ENCODE measurements around the gene ATP13A1.

DNA sequence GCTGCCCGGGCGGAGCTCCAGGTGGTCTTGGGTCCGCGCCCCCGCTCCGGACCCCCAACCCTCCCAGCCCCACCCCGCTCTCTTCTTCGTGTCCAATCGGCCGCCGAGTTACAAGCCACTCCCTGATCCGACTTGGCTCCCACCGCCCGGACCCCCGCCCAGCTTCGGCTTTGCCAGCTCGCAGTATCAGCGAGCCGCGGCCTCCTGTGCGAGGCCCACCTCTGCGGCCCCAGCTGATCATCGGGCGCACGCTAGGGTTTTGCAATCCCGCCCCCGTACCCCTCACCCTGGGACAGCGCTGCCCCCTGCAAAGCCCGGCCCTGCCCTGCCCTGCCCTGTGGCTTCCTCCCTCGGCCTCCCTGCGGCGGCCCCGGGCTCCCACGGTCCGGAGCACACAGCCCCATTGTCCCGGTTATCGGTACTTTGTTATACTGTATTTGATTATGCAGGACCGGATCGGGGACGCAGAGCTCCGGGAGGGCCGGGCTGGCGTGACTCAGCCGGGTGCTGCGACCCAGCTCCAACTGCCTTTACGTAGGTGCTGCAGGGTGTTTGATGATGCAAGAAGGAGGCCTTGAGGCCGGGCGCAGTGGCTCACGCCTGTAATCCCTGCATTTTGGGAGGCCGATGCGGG, 34.9 kb downstream of the ATP13A1 start:
- TF ChIP-seq, protein P1, sequence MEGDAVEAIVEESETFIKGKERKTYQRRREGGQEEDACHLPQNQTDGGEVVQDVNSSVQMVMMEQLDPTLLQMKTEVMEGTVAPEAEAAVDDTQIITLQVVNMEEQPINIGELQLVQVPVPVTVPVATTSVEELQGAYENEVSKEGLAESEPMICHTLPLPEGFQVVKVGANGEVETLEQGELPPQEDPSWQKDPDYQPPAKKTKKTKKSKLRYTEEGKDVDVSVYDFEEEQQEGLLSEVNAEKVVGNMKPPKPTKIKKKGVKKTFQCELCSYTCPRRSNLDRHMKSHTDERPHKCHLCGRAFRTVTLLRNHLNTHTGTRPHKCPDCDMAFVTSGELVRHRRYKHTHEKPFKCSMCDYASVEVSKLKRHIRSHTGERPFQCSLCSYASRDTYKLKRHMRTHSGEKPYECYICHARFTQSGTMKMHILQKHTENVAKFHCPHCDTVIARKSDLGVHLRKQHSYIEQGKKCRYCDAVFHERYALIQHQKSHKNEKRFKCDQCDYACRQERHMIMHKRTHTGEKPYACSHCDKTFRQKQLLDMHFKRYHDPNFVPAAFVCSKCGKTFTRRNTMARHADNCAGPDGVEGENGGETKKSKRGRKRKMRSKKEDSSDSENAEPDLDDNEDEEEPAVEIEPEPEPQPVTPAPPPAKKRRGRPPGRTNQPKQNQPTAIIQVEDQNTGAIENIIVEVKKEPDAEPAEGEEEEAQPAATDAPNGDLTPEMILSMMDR (IDR thresholded peaks at IDR 0.05), result no peak
- TF ChIP-seq POLR2A (IDR thresholded peaks at IDR 0.05) (no peak), POLR2AphosphoS5 (IDR thresholded peaks at IDR 0.05) (no peak)

Data from gastroesophageal sphincter (tissue), 3 donors.